H1 (cell line): Measurements from ENCODE around the gene LAMA3.

Experiments
- BACH1 ChIP-seq: IDR thresholded peaks from 2 replicates; pipeline ENCODE4 v1.6.1; 2012; ENCODE audit warnings: low read length, improper control_type of control experiment
- CEBPB ChIP-seq: IDR thresholded peaks from 2 replicates; pipeline ENCODE4 v1.6.1; 2012; ENCODE audit warnings: low read depth, low read length
- CTCF ChIP-seq, 3 experiments: IDR thresholded peaks; 1 replicate in 2 of 3; 2 replicates in 1 of 3; pipeline versions ENCODE4 v1.5.1 to v1.6.1; 2011; ENCODE audit warnings: low read length in 3 of 3, mild to moderate bottlenecking in 3 of 3, inconsistent platforms in 2 of 3, low read depth in 1 of 3, moderate library complexity in 1 of 3; ENCODE audit not compliant: insufficient read depth in 1 of 3; ENCODE audit errors: control extremely low read depth in 1 of 3
- EZH2 ChIP-seq: fragments of 200-600 bp; sonication (generic); IDR thresholded peaks from 2 replicates; pipeline ENCODE4 v1.7.1; 2012; ENCODE audit warnings: low read depth, mild to moderate bottlenecking, moderate library complexity, low read length, inconsistent platforms; ENCODE audit not compliant: severe bottlenecking
- MAFK ChIP-seq: IDR thresholded peaks from 2 replicates; pipeline ENCODE4 v1.6.1; 2012; ENCODE audit warnings: low read depth, mild to moderate bottlenecking, improper control_type of control experiment, low read length
- POLR2A ChIP-seq, 2 experiments: IDR thresholded peaks; 1 replicate in 1 of 2; 2 replicates in 1 of 2; pipeline ENCODE4 v1.6.1; 2011; ENCODE audit warnings: low read depth in 2 of 2, low read length in 2 of 2, mild to moderate bottlenecking in 2 of 2; ENCODE audit errors: control extremely low read depth in 1 of 2
- TBP ChIP-seq: IDR thresholded peaks from 2 replicates; pipeline ENCODE4 v1.6.1; 2011; ENCODE audit warnings: low read depth, low read length, improper control_type of control experiment
- TCF12 ChIP-seq: IDR thresholded peaks from 2 replicates; pipeline ENCODE4 v1.6.1; 2011; ENCODE audit warnings: low read depth, mild to moderate bottlenecking, low read length
- USF2 ChIP-seq: IDR thresholded peaks from 2 replicates; pipeline ENCODE4 v1.6.1; 2011; ENCODE audit warnings: low read length, improper control_type of control experiment
- ZNF274 ChIP-seq: IDR thresholded peaks from 2 replicates; pipeline ENCODE4 v1.7.0; 2012; ENCODE audit warnings: low read length, borderline replicate concordance; ENCODE audit errors: extremely low read depth

GRCh38 chr18:23712445-23712844, 23.2 kb downstream of the LAMA3 start:
- no peak for TF ChIP-seq MAFK
- no peak for TF ChIP-seq ZNF274
- TF ChIP-seq CTCF (IDR thresholded peaks at IDR 0.05; ENCODE audit: control extremely low read depth in 1 of 3, insufficient read depth in 1 of 3, low read depth in 1 of 3, low read length in 3 of 3) = no peak
- TF ChIP-seq EZH2 = no peak
- no peak for TF ChIP-seq TCF12
- TF ChIP-seq CEBPB = no peak
- TF ChIP-seq USF2 = no peak
- no peak for TF ChIP-seq BACH1
- TF ChIP-seq TBP = no peak
- TF ChIP-seq POLR2A (IDR thresholded peaks at IDR 0.05; ENCODE audit: control extremely low read depth in 1 of 2, low read depth in 2 of 2, low read length in 2 of 2) = no peak
